ENCODE results near the gene TRIM63. TPM values are rescaled to one million over a fixed set of nuclear protein-coding genes. Genes with fewer than 3 reads are reported as not detected.

Gene TRIM63
- total RNA-seq, 1 donor from 2014 or later = not detected

DNA sequence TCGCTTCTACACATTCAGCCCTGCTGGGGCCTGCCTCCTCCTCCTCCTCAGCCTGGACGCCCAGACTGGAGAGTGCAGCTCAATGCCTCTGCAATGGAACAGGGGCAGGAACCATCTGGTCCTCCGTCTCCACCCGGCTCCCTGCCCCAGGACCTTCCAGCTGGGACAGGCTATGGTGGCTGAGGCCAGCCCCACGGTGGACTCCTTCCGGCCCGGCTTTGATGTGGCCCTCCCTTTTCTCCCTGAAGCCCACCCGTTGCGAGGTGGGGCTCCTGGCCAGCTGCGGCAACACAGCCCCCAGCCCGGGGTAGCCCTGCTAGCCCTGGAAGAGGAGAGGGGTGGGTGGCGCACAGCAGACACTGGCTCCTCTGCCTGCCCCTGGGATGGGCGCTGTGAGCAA lies 44.4 kb downstream of the TRIM63 start:
- DNase-seq (ENCODE audit: low read depth) (no peak), FAIRE-seq (no peak)
- no peak overlapping the region for H3K4me3 ChIP-seq (ENCODE audit: low read depth, low read length)

DNA sequence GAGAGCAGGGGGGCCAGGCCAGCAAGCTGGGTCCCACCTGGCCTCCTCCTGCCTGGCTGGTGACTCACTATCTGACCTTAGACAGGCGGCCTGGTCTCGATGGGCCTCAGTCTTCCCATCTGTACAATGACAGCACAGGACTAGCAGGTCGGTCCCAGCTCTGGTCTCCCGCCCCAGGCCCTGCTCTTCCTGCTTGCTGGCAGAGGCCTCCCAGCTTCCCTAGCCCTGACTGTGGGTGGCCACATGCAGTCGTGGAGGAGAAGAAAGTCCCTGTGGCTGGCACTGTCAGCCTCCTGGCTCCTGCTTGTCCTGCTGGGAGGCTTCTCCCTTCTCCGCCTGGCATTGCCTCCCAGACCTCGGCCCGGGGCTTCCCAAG lies 45.0 kb downstream of the TRIM63 start:
- Histone ChIP-seq H3K4me3 (ENCODE audit: low read depth, low read length) (no peak overlapping the region), H3K27me3 (ENCODE audit: control insufficient read depth, insufficient read depth, low read length) (peaks cover 3% of the 10 kb centered on the region), H3K36me3 (ENCODE audit: control insufficient read depth, insufficient read depth, low read length) (no peaks in the 10 kb centered on the region)
- no peak for DNase-seq (ENCODE audit: low read depth)
- no peak for FAIRE-seq
- TF ChIP-seq, protein P1, sequence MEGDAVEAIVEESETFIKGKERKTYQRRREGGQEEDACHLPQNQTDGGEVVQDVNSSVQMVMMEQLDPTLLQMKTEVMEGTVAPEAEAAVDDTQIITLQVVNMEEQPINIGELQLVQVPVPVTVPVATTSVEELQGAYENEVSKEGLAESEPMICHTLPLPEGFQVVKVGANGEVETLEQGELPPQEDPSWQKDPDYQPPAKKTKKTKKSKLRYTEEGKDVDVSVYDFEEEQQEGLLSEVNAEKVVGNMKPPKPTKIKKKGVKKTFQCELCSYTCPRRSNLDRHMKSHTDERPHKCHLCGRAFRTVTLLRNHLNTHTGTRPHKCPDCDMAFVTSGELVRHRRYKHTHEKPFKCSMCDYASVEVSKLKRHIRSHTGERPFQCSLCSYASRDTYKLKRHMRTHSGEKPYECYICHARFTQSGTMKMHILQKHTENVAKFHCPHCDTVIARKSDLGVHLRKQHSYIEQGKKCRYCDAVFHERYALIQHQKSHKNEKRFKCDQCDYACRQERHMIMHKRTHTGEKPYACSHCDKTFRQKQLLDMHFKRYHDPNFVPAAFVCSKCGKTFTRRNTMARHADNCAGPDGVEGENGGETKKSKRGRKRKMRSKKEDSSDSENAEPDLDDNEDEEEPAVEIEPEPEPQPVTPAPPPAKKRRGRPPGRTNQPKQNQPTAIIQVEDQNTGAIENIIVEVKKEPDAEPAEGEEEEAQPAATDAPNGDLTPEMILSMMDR (IDR thresholded peaks at IDR 0.05; ENCODE audit: insufficient read depth, low read length, severe bottlenecking) = no peak

More for the DNA sequence above, 44.4 kb downstream of the TRIM63 start:
- no peaks in the 10 kb centered on the region for H3K36me3 ChIP-seq (ENCODE audit: control insufficient read depth, insufficient read depth, low read length)
- peaks cover 3% of the 10 kb centered on the region for H3K27me3 ChIP-seq (ENCODE audit: control insufficient read depth, insufficient read depth, low read length)
- TF ChIP-seq, protein P1 (IDR thresholded peaks at IDR 0.05; ENCODE audit: insufficient read depth, low read length, severe bottlenecking) = no peak

DNA sequence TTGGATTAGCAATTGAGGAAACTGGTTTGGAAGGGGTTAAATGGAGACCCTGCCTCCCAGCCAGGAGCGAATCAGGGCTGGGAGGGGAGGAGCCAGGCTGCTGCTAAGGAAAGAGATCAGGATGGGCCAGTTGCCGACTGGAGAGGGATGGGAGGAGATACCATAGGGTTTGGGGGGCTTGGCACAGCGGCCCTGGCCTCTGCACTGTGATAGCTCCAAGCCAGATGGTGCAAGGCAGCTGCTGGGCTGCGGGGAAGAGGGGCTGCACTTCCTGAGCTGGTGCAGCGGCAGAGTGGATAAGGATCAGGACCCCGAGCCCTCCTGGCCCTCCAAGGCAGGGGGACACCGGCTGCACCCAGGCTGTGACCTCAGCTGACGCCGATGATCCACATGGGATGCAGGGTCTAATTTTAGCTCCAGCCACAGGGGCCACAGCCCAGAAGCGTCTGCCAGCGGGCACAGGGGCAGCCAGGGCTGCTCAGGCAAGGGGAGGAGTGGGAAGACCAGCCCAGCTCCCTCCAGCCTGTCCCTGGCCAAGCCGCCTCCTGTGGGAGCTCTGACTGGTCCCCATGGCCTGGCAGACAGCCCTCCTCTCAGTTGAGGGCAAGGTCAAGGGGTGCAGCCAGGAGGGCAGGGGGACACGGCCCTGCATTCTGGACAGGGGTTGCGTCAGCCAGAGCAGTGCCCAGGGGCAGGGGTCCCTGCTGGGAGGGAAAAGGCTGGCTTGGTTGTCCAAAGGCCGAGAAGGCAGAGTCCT lies 45.6 kb downstream of the TRIM63 start, which contains the start of gene EXTL1:
TSS of gene EXTL1 (plus strand) at position 129 of the 757 bp plus-strand sequence. CDS start 872 bp downstream, outside the sequence.
- TF ChIP-seq, protein P1 (IDR thresholded peaks at IDR 0.05; ENCODE audit: insufficient read depth, low read length, severe bottlenecking) = no peak
- DNase-seq (ENCODE audit: low read depth) (no peak), FAIRE-seq (no peak)
- Histone ChIP-seq H3K36me3 (ENCODE audit: control insufficient read depth, insufficient read depth, low read length) (no peaks in the 10 kb centered on the region), H3K4me3 (ENCODE audit: low read depth, low read length) (no peak within 1 kb of the TSS), H3K27me3 (ENCODE audit: control insufficient read depth, insufficient read depth, low read length) (peaks cover 3% of the 10 kb centered on the region)

DNA sequence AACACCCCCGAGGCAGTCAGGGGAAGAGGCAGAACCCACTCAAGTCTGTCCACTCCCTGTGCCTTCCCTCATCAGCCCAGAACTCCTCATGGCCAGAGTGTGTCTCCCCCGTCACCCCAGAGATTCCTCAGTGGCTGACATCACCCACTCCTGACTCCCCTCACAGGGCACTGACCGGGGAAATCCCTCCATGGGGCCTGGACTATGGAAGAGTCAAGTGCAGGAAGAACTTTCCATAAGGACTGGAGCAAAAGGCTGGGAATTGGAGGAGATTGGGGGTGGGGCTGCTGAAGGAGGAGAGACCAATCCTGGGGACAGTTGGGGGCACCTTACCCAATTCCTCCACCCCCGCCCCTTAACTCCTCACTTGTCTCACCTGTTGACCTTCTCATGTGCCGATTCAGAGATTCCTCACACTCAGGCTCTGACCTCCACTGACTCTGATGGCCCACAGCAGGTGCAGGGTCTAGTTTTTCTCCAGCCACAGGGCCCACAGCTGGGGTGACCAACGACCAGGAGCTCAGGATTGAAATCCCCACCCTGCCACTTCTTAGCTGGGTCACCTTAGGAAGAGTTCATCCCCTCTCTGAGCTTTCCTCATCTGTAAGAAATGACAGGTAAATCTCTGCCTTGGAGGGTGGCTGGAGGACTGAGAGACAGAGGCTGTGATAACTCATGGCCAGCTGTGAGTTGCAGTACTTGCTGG lies 46.3 kb downstream of the TRIM63 start:
- peak; percentile 55 for FAIRE-seq
- TF ChIP-seq, protein P1 (IDR thresholded peaks at IDR 0.05; ENCODE audit: insufficient read depth, low read length, severe bottlenecking) = no peak

DNA sequence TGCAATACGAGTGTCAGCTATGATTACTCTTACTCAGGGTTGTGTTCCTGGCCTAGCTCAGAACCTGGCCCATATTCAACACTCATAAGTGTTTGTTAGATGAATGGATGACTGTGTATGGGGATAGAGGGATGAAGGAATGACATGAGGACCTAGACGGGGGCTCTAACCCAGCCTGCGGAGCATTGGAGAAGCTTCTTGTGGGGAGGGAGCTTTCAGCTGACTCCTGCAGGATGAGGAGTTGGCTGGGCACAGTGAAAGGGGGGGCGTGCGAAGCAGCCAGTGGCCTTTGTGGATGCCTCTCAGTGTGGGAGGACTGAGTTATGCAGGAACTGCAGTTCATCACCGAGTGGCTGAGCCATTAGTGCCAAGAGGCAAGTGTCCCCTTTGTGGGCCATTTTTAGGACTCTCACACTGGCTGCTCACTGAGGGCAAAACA lies 47.1 kb downstream of the TRIM63 start:
- TF ChIP-seq, protein P1 (IDR thresholded peaks at IDR 0.05; ENCODE audit: insufficient read depth, low read length, severe bottlenecking) = no peak
- Histone ChIP-seq H3K4me3 (ENCODE audit: low read depth, low read length) (no peak overlapping the region), H3K36me3 (ENCODE audit: control insufficient read depth, insufficient read depth, low read length) (no peaks in the 10 kb centered on the region), H3K27me3 (ENCODE audit: control insufficient read depth, insufficient read depth, low read length) (peaks cover 3% of the 10 kb centered on the region)
- FAIRE-seq (no peak), DNase-seq (ENCODE audit: low read depth) (no peak)

More for the DNA sequence above, 46.3 kb downstream of the TRIM63 start:
- no peak for DNase-seq (ENCODE audit: low read depth)
- peaks cover 3% of the 10 kb centered on the region for H3K27me3 ChIP-seq (ENCODE audit: control insufficient read depth, insufficient read depth, low read length)
- no peak overlapping the region for H3K4me3 ChIP-seq (ENCODE audit: low read depth, low read length)
- no peaks in the 10 kb centered on the region for H3K36me3 ChIP-seq (ENCODE audit: control insufficient read depth, insufficient read depth, low read length)
